Prostate gland (tissue), 2 donors: ENCODE data around the gene NBEA.

Source experiments
- POLR2A ChIP-seq: fragments of 450-650 bp; IDR thresholded peaks from one replicate; pipeline ENCODE4 v1.6.1; 2016; ENCODE audit warnings: antibody characterized with exemption, mild to moderate bottlenecking
- POLR2AphosphoS5 ChIP-seq: sonication (generic); formaldehyde crosslinking; IDR thresholded peaks from one replicate; pipeline ENCODE4 v1.6.1; 2017; ENCODE audit warnings: antibody characterized with exemption
- TF ChIP-seq, protein P1 (sequence below), 4 experiments: fragments of 200-600 bp in 2 of 4; fragments of 450-650 bp in 2 of 4; sonication (generic) in 2 of 4; IDR thresholded peaks; 1 replicate in 3 of 4; 2 replicates in 1 of 4; pipeline ENCODE4 v1.5.1; 2016 to 2019; ENCODE audit warnings: antibody characterized with exemption in 4 of 4, mild to moderate bottlenecking in 2 of 4, moderate library complexity in 2 of 4

DNA sequence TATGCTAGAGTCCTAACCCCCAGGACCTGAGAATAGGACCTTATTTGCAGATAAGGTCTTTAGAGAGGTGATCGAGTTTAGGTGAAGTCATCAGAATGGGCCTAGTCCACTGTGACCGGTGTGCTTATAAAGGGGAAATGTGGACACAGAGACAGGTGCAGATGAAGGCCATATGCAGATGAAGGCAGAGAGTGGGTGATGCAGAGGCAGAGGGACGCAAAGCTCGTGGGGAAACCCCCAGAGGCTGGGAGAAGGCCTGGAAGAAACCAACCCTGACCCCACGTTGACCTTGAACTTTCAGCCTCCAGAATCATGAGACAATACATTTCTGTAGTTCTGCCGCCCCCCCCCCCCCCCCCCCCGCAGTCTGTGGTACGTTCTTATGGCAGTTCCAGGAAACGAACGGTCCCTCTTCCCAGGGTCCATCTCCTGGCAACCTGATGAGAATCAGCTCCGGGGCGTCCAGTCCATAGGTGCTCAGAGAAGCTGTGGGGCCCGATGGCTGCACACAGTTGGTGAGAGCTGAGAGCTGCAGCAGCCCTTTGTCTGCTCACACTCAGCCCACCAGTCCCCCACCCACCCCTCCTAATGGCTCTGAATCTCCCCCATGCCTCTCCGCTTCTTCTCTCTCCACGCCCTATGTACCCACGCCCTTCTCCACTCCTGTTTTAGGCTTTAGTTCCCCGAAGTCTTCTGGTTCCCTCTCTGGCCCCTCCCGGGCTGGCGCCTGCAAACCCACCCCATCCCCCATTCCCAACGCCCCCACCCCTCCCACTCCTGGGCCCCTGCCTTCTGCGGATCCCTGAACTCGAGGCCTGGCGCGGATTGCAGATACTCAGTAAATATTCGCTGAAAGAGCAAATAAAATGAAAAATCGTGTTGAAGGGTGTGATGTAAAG lies 752.7 kb downstream of the NBEA start:
- TF ChIP-seq POLR2AphosphoS5 (no peak), POLR2A (no peak)
- TF ChIP-seq, protein P1, sequence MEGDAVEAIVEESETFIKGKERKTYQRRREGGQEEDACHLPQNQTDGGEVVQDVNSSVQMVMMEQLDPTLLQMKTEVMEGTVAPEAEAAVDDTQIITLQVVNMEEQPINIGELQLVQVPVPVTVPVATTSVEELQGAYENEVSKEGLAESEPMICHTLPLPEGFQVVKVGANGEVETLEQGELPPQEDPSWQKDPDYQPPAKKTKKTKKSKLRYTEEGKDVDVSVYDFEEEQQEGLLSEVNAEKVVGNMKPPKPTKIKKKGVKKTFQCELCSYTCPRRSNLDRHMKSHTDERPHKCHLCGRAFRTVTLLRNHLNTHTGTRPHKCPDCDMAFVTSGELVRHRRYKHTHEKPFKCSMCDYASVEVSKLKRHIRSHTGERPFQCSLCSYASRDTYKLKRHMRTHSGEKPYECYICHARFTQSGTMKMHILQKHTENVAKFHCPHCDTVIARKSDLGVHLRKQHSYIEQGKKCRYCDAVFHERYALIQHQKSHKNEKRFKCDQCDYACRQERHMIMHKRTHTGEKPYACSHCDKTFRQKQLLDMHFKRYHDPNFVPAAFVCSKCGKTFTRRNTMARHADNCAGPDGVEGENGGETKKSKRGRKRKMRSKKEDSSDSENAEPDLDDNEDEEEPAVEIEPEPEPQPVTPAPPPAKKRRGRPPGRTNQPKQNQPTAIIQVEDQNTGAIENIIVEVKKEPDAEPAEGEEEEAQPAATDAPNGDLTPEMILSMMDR (IDR thresholded peaks at IDR 0.05), result no peak
